DND-41 (cell line): ENCODE measurements around the gene ALG9.

Source experiments
- ATAC-seq: fragments of 200-7000 bp; cut with Tn5 transposase; 3 replicates; pipeline ENCODE4 v1.9.1; 2021; ENCODE audit warnings: low read depth; ENCODE audit not compliant: insufficient read depth
- DNase-seq: peaks from one replicate; pipeline ENCODE4 v3.0.0-alpha.2; 2020
- H2AFZ ChIP-seq: 2 replicates; pipeline ENCODE4 v1.6.0; 2012; ENCODE audit warnings: low read depth, low read length
- H3K27ac ChIP-seq: 2 replicates; pipeline ENCODE4 v1.5.1; 2012; ENCODE audit warnings: low read length, inconsistent platforms
- H3K27me3 ChIP-seq: fragments of 200-600 bp; sonication (generic); 2 replicates; pipeline ENCODE4 v1.6.0; 2012; ENCODE audit warnings: low read length, mild to moderate bottlenecking, inconsistent platforms; ENCODE audit not compliant: insufficient read depth, poor library complexity
- H3K36me3 ChIP-seq: 2 replicates; pipeline ENCODE4 v1.5.1; 2012; ENCODE audit warnings: low read length, inconsistent platforms; ENCODE audit not compliant: insufficient read depth
- H3K4me1 ChIP-seq: 2 replicates; pipeline ENCODE4 v1.5.1; 2012; ENCODE audit warnings: mild to moderate bottlenecking, low read length; ENCODE audit not compliant: insufficient read depth
- H3K4me2 ChIP-seq: 2 replicates; pipeline ENCODE4 v1.6.0; 2012; ENCODE audit warnings: mild to moderate bottlenecking, moderate library complexity, low read length, inconsistent platforms; ENCODE audit not compliant: insufficient read depth
- H3K4me3 ChIP-seq, 2 experiments: fragments of 200-600 bp in 1 of 2; shearing (Covaris generic) in 1 of 2; 2 replicates each; pipeline ENCODE4 v1.5.1; 2012 to 2016; ENCODE audit warnings: inconsistent platforms in 2 of 2, low read length in 2 of 2, mild to moderate bottlenecking in 2 of 2, low read depth in 1 of 2, moderate library complexity in 1 of 2
- H3K79me2 ChIP-seq: 2 replicates; pipeline ENCODE4 v1.6.0; 2012; ENCODE audit warnings: low read length, inconsistent platforms; ENCODE audit not compliant: insufficient read depth
- H3K9ac ChIP-seq: 2 replicates; pipeline ENCODE4 v1.6.0; 2012; ENCODE audit warnings: low read depth, mild to moderate bottlenecking, inconsistent platforms, low read length, moderate library complexity
- H3K9me3 ChIP-seq: 2 replicates; pipeline ENCODE4 v1.5.1; 2012; ENCODE audit warnings: low read length, moderate library complexity, mild to moderate bottlenecking, inconsistent platforms; ENCODE audit not compliant: insufficient read depth, severe bottlenecking
- H4K20me1 ChIP-seq: 2 replicates; pipeline ENCODE4 v1.6.0; 2012; ENCODE audit warnings: low read length; ENCODE audit not compliant: insufficient read depth
- CTCF ChIP-seq: IDR thresholded peaks from 2 replicates; pipeline ENCODE4 v1.5.1; 2012; ENCODE audit warnings: borderline replicate concordance, low read length, moderate library complexity, mild to moderate bottlenecking; ENCODE audit not compliant: poor library complexity, severe bottlenecking; ENCODE audit errors: extremely low read depth
- EZH2 ChIP-seq: IDR thresholded peaks from 3 replicates; pipeline ENCODE4 v1.6.1; 2012; ENCODE audit warnings: borderline replicate concordance, low read depth, mild to moderate bottlenecking, moderate library complexity, low read length, inconsistent platforms; ENCODE audit not compliant: severe bottlenecking

ALG9 gene

DNA sequence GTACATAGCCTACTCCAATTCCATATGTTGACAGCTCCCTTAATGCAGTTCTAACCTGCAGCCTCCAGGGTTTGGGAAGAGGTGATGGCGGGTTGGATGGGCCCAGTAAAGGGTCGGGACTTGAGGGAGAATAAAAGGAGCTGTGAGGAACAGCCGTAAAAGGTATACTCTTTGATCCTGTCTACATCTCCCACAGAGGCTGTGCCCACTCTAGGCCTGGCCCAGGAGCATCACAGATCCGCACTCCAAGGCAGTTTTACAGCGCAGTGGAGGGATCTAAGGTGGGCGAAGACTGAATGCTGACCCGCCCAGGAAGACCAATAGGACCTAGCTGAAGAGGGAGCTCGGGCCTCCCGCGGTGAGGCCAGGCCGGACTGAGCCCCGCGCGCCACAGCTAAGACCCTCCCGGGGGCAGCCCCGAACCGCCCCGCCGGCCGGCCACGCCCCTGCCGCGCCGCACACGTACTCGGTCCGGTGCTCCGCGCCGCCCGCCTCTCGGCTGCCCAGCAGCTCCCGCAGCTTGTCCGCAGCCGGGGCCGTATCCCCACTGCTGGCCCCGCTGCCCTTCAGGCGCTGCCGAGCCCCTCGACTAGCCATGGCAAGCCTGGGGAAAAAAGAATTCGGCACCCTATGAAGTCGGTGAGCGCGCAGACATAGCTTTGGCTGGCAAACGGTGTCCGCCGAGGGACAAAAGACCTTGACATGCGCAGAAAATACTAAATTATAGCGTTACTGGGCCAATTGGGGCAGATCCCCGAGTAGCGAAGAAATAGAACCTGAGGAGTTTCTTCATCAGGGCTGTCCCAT, at the start of gene ALG9:
ALG9 (minus strand) TSS at position 696 of the 807 bp plus-strand sequence; CDS start at position 597, 99 bp downstream.
- Histone ChIP-seq H2AFZ (peak within 1 kb of the TSS; percentile 98), H4K20me1 (no peaks in the 10 kb centered on the region), H3K79me2 (peaks cover 12% of the 10 kb centered on the region), H3K27ac (peak within 1 kb of the TSS; percentile 73), H3K4me3 (peak within 1 kb of the TSS; percentile 75 to 92), H3K27me3 (no peaks in the 10 kb centered on the region), H3K9ac (peak within 1 kb of the TSS; percentile 68), H3K4me2 (peak within 1 kb of the TSS; percentile 93), H3K36me3 (peaks cover 39% of the 10 kb centered on the region), H3K9me3 (no peaks in the 10 kb centered on the region), H3K4me1 (peaks cover 33% of the 10 kb centered on the region)
- ATAC-seq (peak; percentile 89), DNase-seq (peak; percentile 89)
- TF ChIP-seq EZH2 = no peak
- TF ChIP-seq CTCF = peak; percentile 48

GRCh38 chr11:111920908-111921307, 49.5 kb upstream of the ALG9 start:
- Histone ChIP-seq H3K4me1 (peaks cover 3% of the 10 kb centered on the region), H2AFZ (no peak overlapping the region), H3K9me3 (no peaks in the 10 kb centered on the region), H3K4me3 (no peak overlapping the region), H3K36me3 (no peaks in the 10 kb centered on the region), H4K20me1 (no peaks in the 10 kb centered on the region), H3K27ac (no peak overlapping the region), H3K4me2 (no peak overlapping the region), H3K27me3 (no peaks in the 10 kb centered on the region), H3K9ac (no peak overlapping the region), H3K79me2 (no peaks in the 10 kb centered on the region)
- no peak for DNase-seq
- ATAC-seq = no peak
- TF ChIP-seq CTCF (no peak), EZH2 (no peak)

DNA sequence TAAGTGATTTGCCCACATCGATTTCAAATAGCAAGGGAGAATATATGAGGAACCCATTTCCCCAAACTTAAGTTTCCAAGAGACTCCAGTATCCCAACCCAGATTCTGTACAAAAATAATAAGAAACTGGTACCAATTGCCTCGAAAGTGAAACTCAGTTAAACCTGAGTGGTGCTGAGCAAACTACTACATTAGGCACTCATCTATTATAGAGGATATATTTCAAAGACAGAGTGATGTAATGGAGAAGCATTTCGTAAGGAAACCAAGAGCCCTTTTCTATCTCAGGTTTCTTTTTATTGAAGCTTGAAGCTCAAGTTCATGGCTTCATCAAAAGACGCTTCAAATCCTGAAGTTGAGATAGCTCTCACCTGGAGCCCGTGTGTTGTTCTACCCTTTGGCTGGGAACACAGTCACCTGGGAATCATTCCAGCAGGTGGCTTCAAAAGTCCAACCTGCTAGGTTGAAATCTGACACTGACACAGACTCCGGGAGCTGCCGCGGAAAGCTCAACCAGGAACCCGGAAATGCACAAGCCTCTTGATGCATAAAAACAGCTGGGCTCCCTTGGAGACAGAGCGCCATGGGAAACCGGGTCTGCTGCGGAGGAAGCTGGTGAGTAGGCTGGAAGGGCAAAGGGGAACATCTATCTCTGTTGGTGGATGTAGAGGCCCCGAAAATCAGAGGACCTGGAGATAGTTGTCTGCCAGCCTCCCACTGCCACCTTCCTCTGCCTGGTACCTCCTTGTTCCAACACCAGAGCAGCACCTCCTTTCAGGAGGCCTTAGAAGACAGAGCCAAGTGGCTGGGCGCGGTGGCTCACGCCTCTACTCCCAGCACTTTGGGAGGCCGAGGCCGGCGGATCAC, 47.2 kb upstream of the ALG9 start, which contains the start of gene C11orf52:
C11orf52 (plus strand) TSS at position 524 of the 867 bp plus-strand sequence; CDS start at position 584, 60 bp downstream.
- no peak within 1 kb of the TSS for H3K4me2 ChIP-seq
- H3K4me1 ChIP-seq = no peaks in the 10 kb centered on the region
- H3K79me2 ChIP-seq = no peaks in the 10 kb centered on the region
- H3K27me3 ChIP-seq = no peaks in the 10 kb centered on the region
- no peak for ATAC-seq
- H3K36me3 ChIP-seq = no peaks in the 10 kb centered on the region
- no peaks in the 10 kb centered on the region for H4K20me1 ChIP-seq
- no peaks in the 10 kb centered on the region for H3K9me3 ChIP-seq
- no peak for DNase-seq
- TF ChIP-seq CTCF (no peak), EZH2 (no peak)
- no peak within 1 kb of the TSS for H2AFZ ChIP-seq
- H3K9ac ChIP-seq = no peak within 1 kb of the TSS
- no peak within 1 kb of the TSS for H3K4me3 ChIP-seq
- H3K27ac ChIP-seq = no peak within 1 kb of the TSS
